NCI-H69 (cell line): ENCODE data around the gene EIF5A2.
A peak's percentile ranks its signal among the peaks of the same experiment; 100 is the strongest.
"Not testable (repeated sequence)": the region's sequence is repeated elsewhere in the genome, so short reads cannot be mapped to it uniquely, and the experiment has no call there.

Source experiments
- DNase-seq: peaks from one replicate; lab custom pipeline; 2025; lab: John Stamatoyannopoulos, UW

The EIF5A2 gene

GRCh38 chr3:170896781-170897180 lies 11.7 kb downstream of the EIF5A2 start:
- no peak for DNase-seq

GRCh38 chr3:170896333-170896732 lies 12.1 kb downstream of the EIF5A2 start:
- DNase-seq = not testable (repeated sequence)

GRCh38 chr3:170893895-170894294 lies 14.5 kb downstream of the EIF5A2 start:
- no peak for DNase-seq

- no peak for DNase-seq
These were observed 18.8 kb downstream of the EIF5A2 start for GRCh38 chr3:170889630-170890029.

- DNase-seq = peak; percentile 25
These were observed 19.3 kb downstream of the EIF5A2 start for GRCh38 chr3:170889132-170889531.

GRCh38 chr3:170884109-170884930 lies 24.1 kb downstream of the EIF5A2 start:
- DNase-seq = not testable (repeated sequence)

GRCh38 chr3:170878688-170879087 lies 29.7 kb downstream of the EIF5A2 start:
- not testable (repeated sequence) for DNase-seq

GRCh38 chr3:170877311-170877710 lies 31.1 kb downstream of the EIF5A2 start:
- not testable (repeated sequence) for DNase-seq

- DNase-seq = no peak
These were observed 31.9 kb downstream of the EIF5A2 start for GRCh38 chr3:170876537-170876936.

GRCh38 chr3:170869645-170870593 lies 38.5 kb downstream of the EIF5A2 start, which contains the start of gene RPL22L1:
RPL22L1 (minus strand) TSS chr3:170870195; CDS start chr3:170870167, 28 bp downstream.
- no peak for DNase-seq

- DNase-seq = no peak
These were observed 39.2 kb downstream of the EIF5A2 start for GRCh38 chr3:170869239-170869590.

GRCh38 chr3:170868577-170869238 lies 39.7 kb downstream of the EIF5A2 start:
- DNase-seq = no peak

- DNase-seq = no peak
These were observed 41.1 kb downstream of the EIF5A2 start for GRCh38 chr3:170867143-170867937.

GRCh38 chr3:170866499-170866898 lies 41.9 kb downstream of the EIF5A2 start:
- DNase-seq = no peak

- DNase-seq = no peak
These were observed 43.0 kb downstream of the EIF5A2 start for GRCh38 chr3:170865209-170866094.

- no peak for DNase-seq
These were observed 43.8 kb downstream of the EIF5A2 start for GRCh38 chr3:170864525-170865208.

GRCh38 chr3:170863816-170864215 lies 44.6 kb downstream of the EIF5A2 start:
- DNase-seq = no peak

GRCh38 chr3:170862618-170863374 lies 45.6 kb downstream of the EIF5A2 start:
- no peak for DNase-seq

- no peak for DNase-seq
These were observed 49.8 kb downstream of the EIF5A2 start for GRCh38 chr3:170858599-170858998.
